ENCODE results near the gene DNAH1.

- no peak for TF ChIP-seq BRCA1 (CRISPR knock-in tag; IDR thresholded peaks at IDR 0.05)
- TF ChIP-seq TFAP4 (IDR thresholded peaks at IDR 0.05; ENCODE audit: borderline replicate concordance, low read depth): no peak
- TF ChIP-seq FOXA1 (IDR thresholded peaks at IDR 0.05): no peak
- peak; percentile 49 for TF ChIP-seq FOXA1 (CRISPR knock-in tag; IDR thresholded peaks at IDR 0.05)
- TF ChIP-seq SMC3 (IDR thresholded peaks at IDR 0.05; ENCODE audit: low read length): no peak
- no peak for TF ChIP-seq ZNF20 (CRISPR knock-in tag; IDR thresholded peaks at IDR 0.05)
- TF ChIP-seq CTCF (CRISPR knock-in tag; IDR thresholded peaks at IDR 0.05): no peak
- TF ChIP-seq BORCS8-MEF2B (CRISPR knock-in tag; IDR thresholded peaks at IDR 0.05): no peak
Measured at GRCh38 chr3:52333869-52334557, 17.9 kb downstream of the DNAH1 start.
